HEK293 (cell line): Measurements from ENCODE around the gene SERPINB6.

Source experiments
- CTCF ChIP-seq: fragments of 450-650 bp; formaldehyde crosslinking; IDR thresholded peaks from 2 replicates; pipeline ENCODE4 v1.5.1; 2016; ENCODE audit warnings: missing biosample characterization, missing genetic modification characterization
- INSM2 ChIP-seq: fragments of 450-650 bp; formaldehyde crosslinking; IDR thresholded peaks from 2 replicates; pipeline ENCODE4 v1.5.1; 2016; ENCODE audit warnings: missing biosample characterization, missing genetic modification characterization
- KLF16 ChIP-seq: fragments of 450-650 bp; formaldehyde crosslinking; IDR thresholded peaks from 2 replicates; pipeline ENCODE4 v1.5.1; 2017; ENCODE audit warnings: missing biosample characterization, missing genetic modification characterization
- KLF17 ChIP-seq: fragments of 450-650 bp; formaldehyde crosslinking; IDR thresholded peaks from 2 replicates; pipeline ENCODE4 v1.5.1; 2016; ENCODE audit warnings: missing biosample characterization, missing genetic modification characterization
- SETDB1 ChIP-seq: IDR thresholded peaks from one replicate; pipeline ENCODE4 v1.6.1; 2017; ENCODE audit warnings: mild to moderate bottlenecking, low read length, moderate library complexity, mixed read lengths; ENCODE audit not compliant: insufficient read length
- ZBTB8A ChIP-seq: fragments of 450-650 bp; formaldehyde crosslinking; IDR thresholded peaks from 2 replicates; pipeline ENCODE4 v1.5.1; 2016; ENCODE audit warnings: missing biosample characterization, missing genetic modification characterization
- ZNF114 ChIP-seq: fragments of 450-650 bp; formaldehyde crosslinking; IDR thresholded peaks from 2 replicates; pipeline ENCODE4 v1.5.0; 2017; ENCODE audit warnings: missing biosample characterization, missing genetic modification characterization
- ZNF223 ChIP-seq: fragments of 450-650 bp; formaldehyde crosslinking; IDR thresholded peaks from 2 replicates; pipeline ENCODE4 v1.5.1; 2016; ENCODE audit warnings: missing biosample characterization, missing genetic modification characterization
- ZNF24 ChIP-seq: fragments of 450-650 bp; formaldehyde crosslinking; IDR thresholded peaks from 2 replicates; pipeline ENCODE4 v1.5.1; 2016; ENCODE audit warnings: missing biosample characterization, missing genetic modification characterization
- ZNF416 ChIP-seq: fragments of 450-650 bp; formaldehyde crosslinking; IDR thresholded peaks from 2 replicates; pipeline ENCODE4 v1.5.1; 2016; ENCODE audit warnings: missing biosample characterization, missing genetic modification characterization
- ZNF449 ChIP-seq: fragments of 450-650 bp; formaldehyde crosslinking; IDR thresholded peaks from 2 replicates; pipeline ENCODE4 v1.5.1; 2017; ENCODE audit warnings: missing biosample characterization, mild to moderate bottlenecking, missing genetic modification characterization, moderate library complexity
- ZNF707 ChIP-seq: fragments of 450-650 bp; formaldehyde crosslinking; IDR thresholded peaks from 2 replicates; pipeline ENCODE4 v1.5.1; 2016; ENCODE audit warnings: missing biosample characterization, missing genetic modification characterization

- TF ChIP-seq ZNF114 (tag by site-specific recombination) (no peak), ZNF24 (no peak), ZNF416 (no peak), KLF16 (tag by site-specific recombination) (no peak), ZNF707 (tag by site-specific recombination) (no peak), CTCF (tag by site-specific recombination) (no peak), ZBTB8A (no peak), ZNF449 (no peak), KLF17 (tag by site-specific recombination) (no peak), ZNF223 (tag by site-specific recombination) (no peak), INSM2 (tag by site-specific recombination) (no peak), SETDB1 (no peak)
Observed at GRCh38 chr6:2917801-2918445, 53.4 kb downstream of the SERPINB6 start.
